Mesenteric fat pad (tissue), 1 donor: ENCODE data around the gene VPS8. TPM values are rescaled to one million over a fixed set of nuclear protein-coding genes. Genes with fewer than 3 reads are reported as not detected.
"Not testable (repeated sequence)": the region's sequence is repeated elsewhere in the genome, so short reads cannot be mapped to it uniquely, and the experiment has no call there.

Experiments used
- DNase-seq: peaks from one replicate; pipeline ENCODE4 v3.0.0-alpha.2; 2020; ENCODE audit warnings: low spot score
- total RNA-seq: library from RNA; stranded (reverse); fragmentation: NEBNext Ultra II Directional; extraction: Animal tissue kit (Norgen Biotek cat#: 25700); gene quantifications from one replicate; pipeline ENCODE4 v1.2.1, GENCODE V29; 2021
- donor health status: DM: yes; HTN: yes; CAD: no.

VPS8 gene
- total RNA-seq, 1 donor from 2014 or later: 55.0 TPM

- DNase-seq: no peak
Observed at GRCh38 chr3:184868477-184868876, 56.5 kb downstream of the VPS8 start.

GRCh38 chr3:184872200-184872599, 60.2 kb downstream of the VPS8 start:
- DNase-seq: no peak

GRCh38 chr3:184873141-184873540, 61.2 kb downstream of the VPS8 start:
- no peak for DNase-seq

GRCh38 chr3:184874709-184875644, 63.0 kb downstream of the VPS8 start:
- DNase-seq: no peak

GRCh38 chr3:184880276-184881019, 68.5 kb downstream of the VPS8 start:
- no peak for DNase-seq

GRCh38 chr3:184884359-184885017, 72.5 kb downstream of the VPS8 start:
- DNase-seq: no peak

GRCh38 chr3:184885112-184885511, 73.1 kb downstream of the VPS8 start:
- no peak for DNase-seq

- no peak for DNase-seq
Observed at GRCh38 chr3:184887574-184887973, 75.6 kb downstream of the VPS8 start.

- no peak for DNase-seq
Observed at GRCh38 chr3:184889312-184889904, 77.4 kb downstream of the VPS8 start.

GRCh38 chr3:184894051-184894450, 82.1 kb downstream of the VPS8 start:
- no peak for DNase-seq

- no peak for DNase-seq
Observed at GRCh38 chr3:184895350-184895749, 83.4 kb downstream of the VPS8 start.

- DNase-seq: no peak
Observed at GRCh38 chr3:184896336-184896735, 84.4 kb downstream of the VPS8 start.

- DNase-seq: no peak
Observed at GRCh38 chr3:184899953-184900595, 88.1 kb downstream of the VPS8 start.

GRCh38 chr3:184907031-184907430, 95.1 kb downstream of the VPS8 start:
- not testable (repeated sequence) for DNase-seq

- DNase-seq: peak; percentile 86
Observed at GRCh38 chr3:184907681-184908649, 96.0 kb downstream of the VPS8 start.

GRCh38 chr3:184908859-184909258, 96.9 kb downstream of the VPS8 start:
- no peak for DNase-seq

GRCh38 chr3:184910664-184911063, 98.7 kb downstream of the VPS8 start:
- no peak for DNase-seq

GRCh38 chr3:184911570-184911969, 99.6 kb downstream of the VPS8 start:
- DNase-seq: no peak

GRCh38 chr3:184912163-184912562, 100.2 kb downstream of the VPS8 start:
- no peak for DNase-seq

GRCh38 chr3:184914628-184915027, 102.7 kb downstream of the VPS8 start:
- DNase-seq: no peak
